NCI-H1105 (cell line): Measurements from ENCODE around the gene HVCN1.

Experiments used
- DNase-seq: peaks from one replicate; lab custom pipeline; 2025; lab: John Stamatoyannopoulos, UW

HVCN1 gene

GRCh38 chr12:110699591-110700445 lies 10.9 kb upstream of the HVCN1 start:
- DNase-seq = no peak

- DNase-seq = peak; percentile 12
These were observed 9.4 kb upstream of the HVCN1 start for GRCh38 chr12:110698171-110698902.

- no peak for DNase-seq
These were observed 8.3 kb upstream of the HVCN1 start for GRCh38 chr12:110697236-110697635.

- DNase-seq = no peak
These were observed 7.4 kb upstream of the HVCN1 start for GRCh38 chr12:110696283-110696682.

GRCh38 chr12:110694330-110694901 lies 5.5 kb upstream of the HVCN1 start:
- DNase-seq = no peak

GRCh38 chr12:110693731-110694130 lies 4.8 kb upstream of the HVCN1 start:
- DNase-seq = no peak

GRCh38 chr12:110690127-110690430 lies 1.2 kb upstream of the HVCN1 start:
- no peak for DNase-seq

- no peak for DNase-seq
These were observed 589 bp upstream of the HVCN1 start for GRCh38 chr12:110689281-110690126.

GRCh38 chr12:110687396-110688169 lies 1.3 kb downstream of the HVCN1 start:
- DNase-seq = no peak

GRCh38 chr12:110686294-110686903 lies 2.5 kb downstream of the HVCN1 start:
- DNase-seq = no peak

GRCh38 chr12:110684312-110684836 lies 4.5 kb downstream of the HVCN1 start:
- DNase-seq = no peak

- no peak for DNase-seq
These were observed 5.0 kb downstream of the HVCN1 start for GRCh38 chr12:110683888-110684287.

GRCh38 chr12:110680032-110680431 lies 8.9 kb downstream of the HVCN1 start:
- DNase-seq = no peak

- no peak for DNase-seq
These were observed 9.7 kb downstream of the HVCN1 start for GRCh38 chr12:110679201-110679600.

GRCh38 chr12:110677982-110678381 lies 10.9 kb downstream of the HVCN1 start:
- DNase-seq = no peak

GRCh38 chr12:110677206-110677911 lies 11.6 kb downstream of the HVCN1 start:
- DNase-seq = no peak

- DNase-seq = no peak
These were observed 12.7 kb downstream of the HVCN1 start for GRCh38 chr12:110676171-110676570.

GRCh38 chr12:110670161-110670701 lies 18.7 kb downstream of the HVCN1 start:
- DNase-seq = no peak

GRCh38 chr12:110669193-110669502 lies 19.8 kb downstream of the HVCN1 start:
- DNase-seq = no peak
